ENCODE results near the gene L1TD1.
"Not testable (repeated sequence)": the region's sequence is repeated elsewhere in the genome, so short reads cannot be mapped to it uniquely, and the experiment has no call there.

Gene L1TD1

DNA sequence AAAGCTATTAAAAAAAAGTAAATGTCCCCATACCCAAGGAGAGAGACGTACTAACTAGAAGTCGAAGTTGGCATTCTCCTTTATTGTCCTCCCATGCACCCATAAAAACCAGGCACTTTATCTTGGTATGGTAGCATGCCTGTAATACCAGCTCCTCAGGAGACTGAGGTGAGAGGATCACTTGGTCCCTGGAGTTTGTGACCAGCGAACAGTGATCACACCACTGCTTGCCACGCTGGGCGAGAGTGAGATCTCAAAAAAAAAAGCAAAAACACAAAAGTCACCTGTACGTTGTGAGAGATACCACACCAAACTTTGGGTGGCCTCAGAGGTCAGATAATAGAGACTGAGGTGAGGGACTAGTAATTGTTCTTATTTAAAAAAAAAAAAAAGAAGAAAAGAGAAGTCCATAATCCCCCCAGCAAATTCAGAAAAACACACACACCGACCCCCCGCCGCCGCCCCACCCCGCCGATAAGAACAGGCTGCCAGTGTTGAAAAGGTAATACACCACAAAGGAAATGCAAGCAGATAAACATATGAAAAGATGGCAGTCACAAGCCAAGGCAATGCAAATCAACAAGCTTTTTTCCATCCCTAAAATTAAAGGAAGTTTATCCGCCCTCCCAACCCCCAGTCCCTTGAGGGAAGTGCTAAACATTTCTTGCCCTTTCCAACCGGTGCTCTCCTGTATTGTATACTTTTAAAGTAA lies 3.6 kb downstream of the L1TD1 start:
- DNase-seq (ENCODE audit: low read depth in 2 of 2): no peak

DNA sequence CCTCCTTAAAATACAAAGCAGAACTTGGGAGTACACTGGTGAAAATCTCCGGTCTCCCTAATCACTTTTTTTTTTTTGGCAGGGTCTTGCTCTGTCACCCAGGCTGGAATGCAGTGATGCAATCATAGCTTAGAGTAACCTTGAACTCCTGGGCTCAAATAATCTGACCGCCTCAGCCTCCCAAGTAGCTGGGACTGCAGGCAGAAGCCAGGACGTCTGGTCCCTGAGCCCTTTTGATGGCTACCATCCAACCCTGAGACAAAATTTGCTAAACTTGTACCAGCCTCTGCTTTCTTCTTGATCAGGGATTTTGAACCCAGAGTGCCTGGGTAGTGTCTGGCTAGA lies 4.1 kb downstream of the L1TD1 start:
- no peak for DNase-seq (ENCODE audit: low read depth in 2 of 2)

- no peak for DNase-seq (ENCODE audit: low read depth in 2 of 2)
Observed at GRCh38 chr1:62207187-62207586, 12.5 kb downstream of the L1TD1 start.

- no peak for DNase-seq (ENCODE audit: low read depth in 2 of 2)
Observed at GRCh38 chr1:62208087-62208486, 13.4 kb downstream of the L1TD1 start.

DNA sequence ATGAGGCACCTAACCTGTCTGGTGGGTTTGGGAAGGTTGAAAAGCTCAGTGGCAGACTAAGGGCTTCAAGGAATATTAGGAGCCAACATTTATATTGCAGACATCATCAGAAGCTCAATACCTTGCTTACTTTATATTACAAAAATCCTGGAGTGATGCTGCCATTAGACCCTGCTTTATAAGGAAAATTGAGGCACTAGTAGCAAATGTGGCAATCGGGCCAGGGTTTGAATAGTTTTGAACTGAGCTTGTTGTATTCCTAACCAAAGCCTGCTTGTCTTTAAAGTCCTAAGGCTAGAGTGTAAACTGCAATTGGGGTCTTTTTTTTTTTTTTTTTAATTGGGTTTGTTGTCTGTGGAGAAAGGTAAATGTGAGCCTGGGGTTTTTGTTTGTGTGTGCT lies 14.3 kb downstream of the L1TD1 start:
- DNase-seq (ENCODE audit: low read depth in 2 of 2): no peak

- no peak for DNase-seq (ENCODE audit: low read depth in 2 of 2)
Observed at GRCh38 chr1:62209931-62210595, 15.4 kb downstream of the L1TD1 start.

DNA sequence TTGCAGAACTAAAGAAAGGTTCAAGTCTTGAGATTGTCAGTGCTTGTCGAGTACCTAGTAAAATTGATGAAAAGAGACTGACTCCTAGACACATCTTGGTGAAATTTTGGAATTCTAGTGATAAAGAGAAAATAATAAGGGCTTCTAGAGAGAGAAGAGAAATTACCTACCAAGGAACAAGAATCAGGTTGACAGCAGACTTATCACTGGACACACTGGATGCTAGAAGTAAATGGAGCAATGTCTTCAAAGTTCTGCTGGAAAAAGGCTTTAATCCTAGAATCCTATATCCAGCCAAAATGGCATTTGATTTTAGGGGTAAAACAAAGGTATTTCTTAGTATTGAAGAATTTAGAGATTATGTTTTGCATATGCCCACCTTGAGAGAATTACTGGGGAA lies 16.3 kb downstream of the L1TD1 start:
- no peak for DNase-seq (ENCODE audit: low read depth in 2 of 2)

DNA sequence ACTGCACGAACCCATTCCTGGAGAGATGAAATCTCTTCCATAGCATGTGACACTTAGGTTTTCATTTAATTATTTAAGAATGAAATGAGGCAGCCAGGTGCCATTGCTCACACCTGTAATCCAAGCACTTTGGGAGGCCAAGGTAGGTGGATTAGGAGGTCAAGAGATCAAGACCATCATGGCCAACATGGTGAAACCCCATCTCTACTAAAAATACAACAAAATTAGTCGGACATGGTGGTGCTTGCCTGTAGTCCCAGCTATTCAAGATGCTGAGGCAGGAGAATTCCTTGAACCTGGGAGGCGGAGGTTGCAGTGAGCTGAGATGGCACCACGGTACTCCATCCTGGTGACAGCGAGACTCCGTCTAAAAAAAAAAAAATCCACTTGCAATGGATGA lies 17.8 kb downstream of the L1TD1 start:
- no peak for DNase-seq (ENCODE audit: low read depth in 2 of 2)

DNA sequence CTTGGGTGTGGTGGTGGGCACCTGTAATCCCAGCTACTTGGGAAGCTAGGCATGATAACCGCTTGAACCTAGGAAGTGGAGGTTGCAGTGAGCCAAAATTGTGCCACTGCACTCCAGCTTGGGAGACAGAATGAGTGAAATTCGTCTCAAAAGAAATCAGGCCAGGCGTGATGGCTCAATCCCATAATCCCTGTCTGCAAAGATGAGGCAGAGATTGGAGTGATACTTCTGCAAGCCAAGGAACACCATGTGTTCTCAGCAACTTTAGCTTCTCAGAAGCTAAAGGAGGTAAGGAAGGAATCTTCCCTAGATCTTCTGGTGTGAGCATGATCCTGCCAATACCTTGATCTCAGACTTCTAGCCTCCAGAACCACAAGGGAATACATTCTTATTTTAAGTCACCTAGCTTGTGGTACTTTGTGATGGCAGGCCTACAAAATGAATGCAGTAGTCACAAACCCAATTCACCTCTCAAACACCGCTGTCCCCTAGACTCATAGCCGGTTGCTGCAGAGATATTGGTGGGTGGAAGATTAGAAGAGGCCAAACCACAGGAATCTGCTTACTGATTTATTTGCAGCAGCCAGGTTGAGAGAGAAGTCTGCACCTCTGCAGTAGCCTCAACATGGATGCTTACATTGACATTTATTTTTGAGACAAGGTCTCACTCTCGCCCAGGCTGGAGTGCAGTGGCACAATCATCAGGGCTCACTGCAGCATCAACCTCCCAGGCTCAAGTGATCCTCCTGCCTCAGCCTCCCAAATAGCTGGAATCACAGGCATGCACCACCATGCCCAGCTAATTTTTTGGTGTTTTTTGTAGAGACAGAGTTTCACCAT lies 18.6 kb downstream of the L1TD1 start:
- DNase-seq (ENCODE audit: low read depth in 2 of 2): no peak

DNA sequence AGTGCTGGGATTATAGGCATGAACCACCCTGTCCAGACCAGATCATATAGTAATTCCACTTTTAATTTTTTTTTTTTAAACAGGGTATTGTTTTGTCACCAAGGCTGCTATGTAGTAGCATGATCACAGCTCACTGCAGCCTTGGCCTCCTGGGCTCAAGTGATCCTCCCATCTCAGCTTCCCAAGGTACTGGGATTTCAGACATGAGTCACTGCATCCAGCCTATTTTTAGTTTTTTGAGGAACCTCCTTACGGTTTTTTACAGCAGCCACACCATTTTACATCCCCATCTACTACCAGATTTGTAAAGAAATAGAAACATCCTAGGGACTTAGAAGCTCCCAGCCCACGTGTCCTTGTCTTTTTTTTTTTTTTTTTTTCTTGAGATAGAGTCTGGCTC lies 24.0 kb downstream of the L1TD1 start:
- DNase-seq (ENCODE audit: low read depth in 2 of 2): no peak

GRCh38 chr1:62220456-62220855 lies 25.8 kb downstream of the L1TD1 start:
- DNase-seq (ENCODE audit: low read depth in 2 of 2): not testable (repeated sequence)

DNA sequence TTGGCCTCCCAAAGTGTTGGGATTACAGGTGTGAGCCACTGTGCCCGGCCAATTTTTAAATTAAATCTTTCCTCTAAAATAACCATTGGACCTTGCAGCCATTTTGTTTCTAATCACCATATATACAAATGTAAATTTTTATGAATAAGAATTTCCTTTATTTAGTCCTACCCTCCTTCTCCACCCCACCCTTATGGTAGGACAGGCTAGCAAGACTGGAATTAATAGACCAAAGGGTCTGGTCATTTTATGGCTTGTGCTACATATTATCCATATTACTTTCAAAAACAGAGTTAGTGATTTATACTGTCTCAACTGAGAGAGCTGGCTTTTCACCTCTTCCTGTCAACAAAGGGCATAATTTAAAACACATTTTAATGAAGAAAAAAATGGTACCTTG lies 26.5 kb downstream of the L1TD1 start:
- no peak for DNase-seq (ENCODE audit: low read depth in 2 of 2)

GRCh38 chr1:62222321-62222720 lies 27.7 kb downstream of the L1TD1 start:
- no peak for DNase-seq (ENCODE audit: low read depth in 2 of 2)

- DNase-seq (ENCODE audit: low read depth in 2 of 2): no peak
Observed at GRCh38 chr1:62224182-62224581, 29.5 kb downstream of the L1TD1 start.

GRCh38 chr1:62227496-62227895 lies 32.8 kb downstream of the L1TD1 start:
- DNase-seq (ENCODE audit: low read depth in 2 of 2): no peak

DNA sequence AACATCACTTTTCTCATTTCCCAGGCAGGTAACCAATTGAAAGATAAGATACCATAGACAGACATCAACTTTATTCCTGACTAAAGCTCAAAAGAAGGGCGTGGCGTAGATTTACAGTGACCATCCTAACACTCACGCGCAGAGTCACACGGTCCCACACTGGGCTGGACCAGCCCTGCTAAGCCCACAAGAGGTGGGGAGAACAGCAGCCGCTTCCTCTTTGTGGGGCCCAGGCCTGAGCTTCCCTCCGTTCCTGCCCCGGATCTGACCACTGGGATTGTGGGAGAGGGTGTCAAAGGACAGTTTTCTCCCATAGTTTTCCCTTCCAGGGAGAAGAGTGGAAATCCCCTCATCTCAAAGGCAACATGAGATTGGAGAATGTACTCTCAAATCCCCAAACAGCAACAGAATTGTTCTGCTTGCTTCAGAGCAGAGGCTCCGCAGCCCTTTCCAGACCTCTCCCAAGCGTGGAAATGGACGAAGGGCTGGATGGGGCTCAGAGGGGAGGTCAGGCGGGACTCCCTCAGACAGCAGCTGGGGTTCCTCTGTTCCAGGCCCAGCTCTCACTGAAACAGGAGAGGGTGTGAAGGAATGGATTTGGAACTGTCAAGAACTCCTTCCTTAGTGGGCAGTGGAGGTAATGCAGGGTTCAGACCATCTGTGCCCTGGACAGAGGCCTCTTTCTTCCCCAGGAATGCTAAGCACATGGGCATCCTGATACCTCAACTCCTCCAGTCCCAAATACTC lies 33.7 kb downstream of the L1TD1 start:
- no peak for DNase-seq (ENCODE audit: low read depth in 2 of 2)

DNA sequence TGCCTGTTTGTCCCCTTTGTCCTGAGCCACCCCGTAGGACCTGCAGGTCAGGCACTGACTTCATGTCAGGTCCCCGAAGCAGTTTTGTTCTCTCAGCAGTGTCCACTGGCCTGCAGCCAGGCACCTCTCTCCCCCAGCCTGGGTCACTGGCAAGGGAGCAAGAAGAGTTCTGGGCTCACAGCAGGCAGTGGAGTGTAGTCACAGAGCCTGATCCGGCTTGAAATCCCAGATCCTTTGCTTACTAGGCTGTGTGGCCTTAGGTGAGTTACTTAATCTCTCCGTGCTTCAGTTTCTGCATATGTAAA lies 34.2 kb downstream of the L1TD1 start:
- DNase-seq (ENCODE audit: low read depth in 2 of 2): no peak

- DNase-seq (ENCODE audit: low read depth in 2 of 2): no peak
Observed at GRCh38 chr1:62229468-62229867, 34.8 kb downstream of the L1TD1 start.

- no peak for DNase-seq (ENCODE audit: low read depth in 2 of 2)
Observed at GRCh38 chr1:62229932-62230331, 35.3 kb downstream of the L1TD1 start.

DNA sequence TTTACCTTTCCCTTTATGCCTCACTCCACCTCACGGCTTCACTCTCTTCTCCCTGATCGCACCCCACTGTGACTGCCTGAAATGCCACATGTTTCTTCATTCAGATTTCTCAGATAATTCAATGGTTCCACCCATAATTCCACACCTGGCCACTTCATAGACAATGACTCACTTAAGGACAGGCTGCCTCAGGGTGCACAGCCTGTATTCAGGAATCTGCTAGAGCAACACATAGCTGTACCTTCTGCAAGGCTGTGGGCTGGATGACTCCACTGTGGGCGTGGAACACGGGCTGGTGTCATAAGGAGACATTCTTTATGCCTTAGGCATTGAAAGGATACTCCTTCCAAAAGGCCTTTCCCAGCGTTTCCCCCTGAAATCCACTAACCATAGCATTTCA lies 36.1 kb downstream of the L1TD1 start:
- no peak for DNase-seq (ENCODE audit: low read depth in 2 of 2)

DNA sequence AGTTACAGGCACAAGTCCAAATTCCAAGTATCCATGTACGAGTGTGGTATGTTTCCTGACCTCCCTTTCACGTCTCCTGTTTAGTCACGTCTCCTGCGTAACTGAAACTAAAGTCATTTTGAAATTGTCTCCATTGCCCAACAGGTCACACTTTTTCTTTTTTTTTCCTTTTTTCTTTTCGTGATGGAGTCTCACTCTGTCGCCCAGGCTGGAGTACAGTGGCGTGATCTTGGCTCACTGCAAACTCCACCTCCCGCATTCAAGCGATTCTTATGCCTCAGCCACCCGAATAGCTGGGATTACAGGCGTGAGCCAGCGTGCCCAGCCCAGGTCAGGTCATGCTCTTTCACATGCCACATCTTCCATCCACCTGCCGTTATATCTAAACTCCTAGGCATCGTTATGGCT lies 38.2 kb downstream of the L1TD1 start:
- no peak for DNase-seq (ENCODE audit: low read depth in 2 of 2)

GRCh38 chr1:62233926-62234450 lies 39.3 kb downstream of the L1TD1 start:
- DNase-seq (ENCODE audit: low read depth in 2 of 2): no peak
